Measurements from ENCODE around the gene CPEB3.

DNA sequence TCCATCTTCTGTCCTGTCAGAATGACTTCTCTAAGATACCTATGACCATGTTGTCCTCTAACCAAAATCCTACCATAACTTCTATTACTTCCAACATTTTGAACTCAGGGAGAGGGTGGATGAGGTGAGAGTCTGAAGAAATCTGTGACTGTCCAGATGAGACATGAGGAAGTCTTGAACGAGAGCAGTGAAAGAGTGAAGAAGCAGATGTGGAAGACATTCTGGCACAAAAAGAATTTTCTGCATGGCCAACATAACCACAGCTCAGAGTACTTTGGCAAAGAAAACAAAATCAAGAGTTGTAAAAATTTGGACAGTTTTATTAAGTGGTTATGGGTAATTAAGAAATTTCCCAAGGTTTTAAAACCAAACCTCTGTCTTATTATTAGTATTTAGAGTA, 141.6 kb downstream of the CPEB3 start:
- TF ChIP-seq POLR2AphosphoS5 (IDR thresholded peaks at IDR 0.05; ENCODE audit: borderline replicate concordance, low read depth, low read length), result no peak
- TF ChIP-seq EZH2 (IDR thresholded peaks at IDR 0.05), result no peak
- no peak for TF ChIP-seq FOXP2 (optimal IDR thresholded peaks at IDR 0.05; ENCODE audit: control extremely low read depth, extremely low read length, insufficient read depth)
